ENCODE data around the gene LBR.

GRCh38 chr1:225415967-225416745 lies 11.7 kb downstream of the LBR start:
- TF ChIP-seq, protein P1, sequence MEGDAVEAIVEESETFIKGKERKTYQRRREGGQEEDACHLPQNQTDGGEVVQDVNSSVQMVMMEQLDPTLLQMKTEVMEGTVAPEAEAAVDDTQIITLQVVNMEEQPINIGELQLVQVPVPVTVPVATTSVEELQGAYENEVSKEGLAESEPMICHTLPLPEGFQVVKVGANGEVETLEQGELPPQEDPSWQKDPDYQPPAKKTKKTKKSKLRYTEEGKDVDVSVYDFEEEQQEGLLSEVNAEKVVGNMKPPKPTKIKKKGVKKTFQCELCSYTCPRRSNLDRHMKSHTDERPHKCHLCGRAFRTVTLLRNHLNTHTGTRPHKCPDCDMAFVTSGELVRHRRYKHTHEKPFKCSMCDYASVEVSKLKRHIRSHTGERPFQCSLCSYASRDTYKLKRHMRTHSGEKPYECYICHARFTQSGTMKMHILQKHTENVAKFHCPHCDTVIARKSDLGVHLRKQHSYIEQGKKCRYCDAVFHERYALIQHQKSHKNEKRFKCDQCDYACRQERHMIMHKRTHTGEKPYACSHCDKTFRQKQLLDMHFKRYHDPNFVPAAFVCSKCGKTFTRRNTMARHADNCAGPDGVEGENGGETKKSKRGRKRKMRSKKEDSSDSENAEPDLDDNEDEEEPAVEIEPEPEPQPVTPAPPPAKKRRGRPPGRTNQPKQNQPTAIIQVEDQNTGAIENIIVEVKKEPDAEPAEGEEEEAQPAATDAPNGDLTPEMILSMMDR (IDR thresholded peaks at IDR 0.05): no peak
- TF ChIP-seq POLR2A (IDR thresholded peaks at IDR 0.05): no peak
- no peak for TF ChIP-seq POLR2AphosphoS5 (IDR thresholded peaks at IDR 0.05; ENCODE audit: insufficient read depth in 1 of 2, low read depth in 1 of 2)
